HepG2 (cell line): ENCODE data around the gene PTGDR2.

Source experiments
- CTCF ChIP-seq: sonication (generic); formaldehyde crosslinking; IDR thresholded peaks from 2 replicates; pipeline ENCODE4 v1.5.0; 2020; ENCODE audit warnings: mild to moderate bottlenecking, missing genetic modification reagents, moderate library complexity
- ESRRA ChIP-seq: sonication (generic); formaldehyde crosslinking; IDR thresholded peaks from 2 replicates; pipeline ENCODE4 v1.5.1; 2020; ENCODE audit warnings: mild to moderate bottlenecking, low read depth, missing genetic modification reagents
- HOXA9 ChIP-seq: sonication (generic); formaldehyde crosslinking; IDR thresholded peaks from 2 replicates; pipeline ENCODE4 v1.8.1; 2022; ENCODE audit warnings: missing genetic modification reagents, mild to moderate bottlenecking, moderate library complexity, borderline replicate concordance
- MAX ChIP-seq: IDR thresholded peaks from 2 replicates; pipeline ENCODE4 v1.6.1; 2012; ENCODE audit warnings: inconsistent platforms
- MLX ChIP-seq: IDR thresholded peaks from 2 replicates; pipeline ENCODE4 v1.6.1; 2016
- NFRKB ChIP-seq: fragments of 450-650 bp; IDR thresholded peaks from 2 replicates; pipeline ENCODE4 v1.6.1; 2017
- POLR2A ChIP-seq, 2 experiments: IDR thresholded peaks; 2 replicates each; pipeline ENCODE4 v1.6.1; 2011; ENCODE audit warnings: low read depth in 2 of 2, low read length in 2 of 2, mild to moderate bottlenecking in 1 of 2, moderate library complexity in 1 of 2; ENCODE audit not compliant: insufficient read depth in 1 of 2
- POLR2AphosphoS5 ChIP-seq: IDR thresholded peaks from 2 replicates; pipeline ENCODE4 v1.6.1; 2012; ENCODE audit warnings: low read depth, low read length
- SIN3A ChIP-seq: IDR thresholded peaks from 2 replicates; pipeline ENCODE4 v1.6.1; 2011; ENCODE audit warnings: low read depth, mild to moderate bottlenecking, control low read depth, low read length, borderline replicate concordance
- TCF7 ChIP-seq: sonication (generic); IDR thresholded peaks from 2 replicates; pipeline ENCODE4 v1.6.1; 2016; ENCODE audit warnings: antibody characterized with exemption, low read depth
- ZBTB1 ChIP-seq: sonication (generic); formaldehyde crosslinking; IDR thresholded peaks from 2 replicates; pipeline ENCODE4 v1.4.0; 2020; ENCODE audit warnings: missing genetic modification reagents, borderline replicate concordance
- ZBTB33 ChIP-seq: sonication (generic); formaldehyde crosslinking; IDR thresholded peaks from 2 replicates; pipeline ENCODE4 v1.4.0; 2020; ENCODE audit warnings: missing genetic modification reagents
- ZFP82 ChIP-seq: sonication (generic); formaldehyde crosslinking; IDR thresholded peaks from 2 replicates; pipeline ENCODE4 v1.5.1; 2020; ENCODE audit warnings: mild to moderate bottlenecking, missing genetic modification reagents, borderline replicate concordance
- ZNF768 ChIP-seq: sonication (generic); formaldehyde crosslinking; IDR thresholded peaks from 2 replicates; pipeline ENCODE4 v1.4.0; 2020; ENCODE audit warnings: missing genetic modification reagents

GRCh38 chr11:60902625-60903024 lies 46.9 kb upstream of the PTGDR2 start:
- TF ChIP-seq ZBTB1 (CRISPR knock-in tag) (no peak), ZFP82 (CRISPR knock-in tag) (no peak), POLR2A (IDR thresholded peaks at IDR 0.05; ENCODE audit: insufficient read depth in 1 of 2, low read depth in 2 of 2, low read length in 2 of 2) (no peak), ESRRA (CRISPR knock-in tag) (no peak), CTCF (no peak), TCF7 (no peak), POLR2AphosphoS5 (no peak), SIN3A (no peak), NFRKB (no peak), ZBTB33 (CRISPR knock-in tag) (no peak), ZNF768 (CRISPR knock-in tag) (no peak), MAX (no peak), MLX (CRISPR knock-in tag) (no peak), HOXA9 (CRISPR knock-in tag) (no peak)
